ENCODE data around the gene RHOG.
A peak's percentile ranks its signal among the peaks of the same experiment; 100 is the strongest.

Gene RHOG

DNA sequence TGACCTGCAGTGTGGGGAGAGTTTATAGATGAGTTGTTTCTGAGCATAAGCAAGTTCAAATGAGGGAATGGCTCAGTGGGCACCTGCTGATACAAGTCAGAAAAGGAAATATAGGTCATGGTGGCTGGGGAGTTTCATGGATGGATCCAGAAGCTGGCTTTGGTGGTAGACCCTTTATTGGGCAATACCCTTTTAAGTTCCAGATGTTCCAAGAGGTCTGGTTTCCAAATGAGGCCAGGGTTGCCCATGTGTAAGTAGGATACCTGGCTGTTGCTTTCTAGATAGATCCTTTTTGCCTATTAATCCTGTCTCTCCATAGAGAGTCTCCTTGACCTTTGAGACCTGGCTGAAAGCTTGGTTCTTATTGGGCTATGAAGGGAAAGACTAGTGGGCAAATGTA is 16.9 kb upstream of the RHOG start:
- no peak for DNase-seq

DNA sequence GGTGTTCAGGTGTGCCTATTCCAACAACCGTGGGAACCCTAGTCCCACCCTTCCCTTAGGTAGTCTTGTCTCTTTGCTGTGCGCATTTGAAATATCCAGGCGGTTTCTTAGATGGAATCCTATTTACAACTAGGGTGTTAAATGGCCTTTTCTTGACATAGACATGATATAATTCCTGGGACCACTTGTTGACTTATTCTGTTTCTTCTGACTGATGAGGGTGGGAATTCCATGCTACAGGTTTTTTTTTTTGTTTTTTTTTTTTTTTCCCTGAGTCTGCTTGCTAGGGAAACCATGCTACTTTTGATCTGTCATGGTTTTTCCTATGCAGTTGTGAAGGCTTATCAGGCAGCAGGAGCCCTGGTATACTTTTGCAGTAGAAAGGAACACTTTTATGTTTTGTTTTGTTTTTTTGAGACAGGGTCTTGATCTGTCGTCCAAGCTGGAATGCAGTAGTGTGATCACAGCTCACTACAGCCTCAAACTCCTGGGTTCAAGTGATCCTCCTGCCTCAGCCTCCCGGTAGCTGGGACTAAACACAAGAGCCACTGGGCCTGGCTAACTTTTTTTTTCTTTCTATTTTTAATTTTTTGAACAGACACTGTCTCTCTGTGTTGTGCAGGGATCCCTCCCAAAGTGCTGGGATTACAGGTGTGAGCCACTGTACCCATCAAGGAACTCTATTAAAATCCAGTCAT is 16.2 kb upstream of the RHOG start:
- no peak for DNase-seq

GRCh38 chr11:3855808-3856491 is 15.2 kb upstream of the RHOG start:
- no peak for DNase-seq

- peak; percentile 93 to 98 (median 94) for DNase-seq
These were observed 14.4 kb upstream of the RHOG start, which contains the start of gene STIM1 for GRCh38 chr11:3854977-3855807. STIM1 (plus strand) TSS chr11:3855664; CDS start chr11:3856271, 607 bp downstream.

- no peak for DNase-seq
These were observed 13.9 kb upstream of the RHOG start for GRCh38 chr11:3854660-3854976.

DNA sequence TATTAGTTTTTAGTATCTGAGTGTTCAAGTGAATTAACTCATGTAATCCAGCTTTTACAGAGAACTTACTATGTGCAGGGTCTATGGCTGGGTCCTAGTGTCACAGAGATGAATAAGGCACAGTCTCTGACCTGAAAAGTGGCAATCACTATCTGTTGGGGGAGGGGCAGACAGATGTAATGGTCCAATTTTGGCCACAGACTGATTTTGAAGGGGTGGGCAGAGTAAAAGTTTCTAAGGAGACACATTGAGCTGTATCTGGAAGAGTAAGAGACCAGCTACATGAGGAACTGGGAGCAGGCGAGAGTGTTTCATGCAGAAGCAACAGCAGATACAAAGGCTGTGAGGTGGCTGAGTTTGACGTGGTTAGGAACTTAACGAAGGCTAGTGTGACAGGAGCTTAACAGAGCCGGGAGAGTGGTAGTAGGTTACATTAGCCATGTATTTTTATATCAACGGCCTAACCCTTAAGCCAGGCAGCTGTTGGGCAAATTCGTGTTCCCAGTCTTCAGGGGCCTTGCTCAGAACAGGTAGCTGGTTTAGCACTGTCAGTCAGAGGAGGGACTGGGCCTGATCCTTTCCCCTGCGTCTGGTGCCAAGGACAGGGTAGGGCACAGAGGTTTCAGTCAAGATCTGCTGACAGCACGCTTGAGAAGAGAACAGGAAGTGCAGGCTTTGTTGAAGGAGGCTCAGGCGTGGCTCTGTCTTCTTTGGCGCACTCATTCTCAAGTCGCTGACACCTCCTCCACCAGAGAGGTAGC is 13.3 kb upstream of the RHOG start:
- peak in 2 of 4 experiments; percentile 40 to 48 for DNase-seq

DNA sequence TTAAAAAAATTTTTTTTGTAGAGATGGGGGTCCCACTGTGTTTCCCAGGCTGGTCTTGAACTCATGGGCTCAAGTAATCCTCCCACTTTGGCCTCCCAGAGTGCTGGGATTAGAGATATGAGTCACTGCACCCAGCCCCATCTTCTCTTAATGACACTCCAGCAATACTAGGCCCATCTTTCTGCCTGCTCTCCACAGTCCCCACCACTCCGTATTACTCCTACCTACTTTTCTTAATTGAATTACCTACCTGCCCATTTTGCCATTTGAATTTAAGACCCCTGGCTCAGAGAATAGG is 12.7 kb upstream of the RHOG start:
- no peak for DNase-seq

DNA sequence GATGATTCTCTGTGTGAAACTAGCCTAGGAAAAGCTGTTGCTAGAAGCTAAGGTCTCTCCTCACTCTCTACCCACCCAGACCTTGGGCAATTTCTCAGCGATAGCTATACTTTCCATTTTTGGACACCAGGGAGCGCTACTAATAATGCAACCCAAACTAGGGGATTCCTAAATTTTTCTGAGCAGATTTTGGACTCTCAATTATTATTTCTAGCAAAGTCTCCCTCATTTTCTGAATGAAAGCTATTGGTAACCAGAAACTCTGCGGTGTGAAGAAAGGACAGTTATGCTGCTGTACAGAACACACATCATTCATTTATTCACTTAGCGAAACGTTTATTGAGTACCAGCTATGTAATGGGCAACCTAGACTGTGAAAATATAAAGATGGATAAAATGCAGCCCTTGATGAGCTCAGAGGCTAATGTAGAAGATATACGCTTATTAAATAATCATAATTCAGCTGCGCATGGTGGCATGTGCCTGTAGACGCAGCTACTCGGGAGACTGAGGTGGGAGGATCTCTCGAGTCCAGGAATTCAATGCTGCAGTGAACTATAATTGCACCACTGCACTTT is 8.6 kb upstream of the RHOG start:
- no peak for DNase-seq

DNA sequence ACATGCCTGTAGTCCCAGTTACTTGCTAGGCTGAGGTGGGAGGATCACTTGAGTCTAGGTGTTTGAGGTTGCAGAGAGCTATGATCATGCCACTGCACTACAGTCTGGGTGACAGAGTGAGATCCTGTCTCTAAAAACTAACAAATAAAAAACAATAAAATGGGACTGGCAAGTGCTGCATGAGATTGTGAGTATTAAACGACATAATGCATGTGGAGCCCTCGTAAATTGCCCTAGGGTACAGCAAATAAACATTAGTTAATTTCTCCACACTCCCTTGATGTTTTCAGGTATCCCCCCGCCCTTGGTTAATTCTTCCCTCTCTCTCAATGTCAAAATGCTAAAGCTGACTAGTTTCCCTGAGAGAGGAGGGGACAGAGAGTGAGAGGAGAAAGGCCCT is 4.9 kb upstream of the RHOG start:
- no peak for DNase-seq

DNA sequence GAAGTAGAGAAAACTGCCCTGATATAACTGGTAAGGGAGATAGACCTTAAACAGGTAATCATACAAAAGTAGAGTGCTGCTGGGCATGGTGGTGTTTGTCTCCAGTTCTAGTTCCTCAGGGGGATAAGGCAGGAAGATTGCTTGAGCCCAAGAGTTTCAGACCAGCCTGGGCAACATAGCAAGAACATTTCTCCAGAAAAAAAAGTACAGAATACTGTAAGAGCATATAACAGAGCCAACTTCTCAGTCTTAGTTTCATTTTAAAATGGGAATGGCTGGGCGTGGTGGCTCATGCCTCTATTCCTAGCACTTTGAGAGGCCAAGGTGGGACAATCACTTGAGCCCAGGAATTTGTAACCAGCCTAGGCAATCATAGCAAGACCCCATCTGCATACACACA is 4.5 kb upstream of the RHOG start:
- no peak for DNase-seq

DNA sequence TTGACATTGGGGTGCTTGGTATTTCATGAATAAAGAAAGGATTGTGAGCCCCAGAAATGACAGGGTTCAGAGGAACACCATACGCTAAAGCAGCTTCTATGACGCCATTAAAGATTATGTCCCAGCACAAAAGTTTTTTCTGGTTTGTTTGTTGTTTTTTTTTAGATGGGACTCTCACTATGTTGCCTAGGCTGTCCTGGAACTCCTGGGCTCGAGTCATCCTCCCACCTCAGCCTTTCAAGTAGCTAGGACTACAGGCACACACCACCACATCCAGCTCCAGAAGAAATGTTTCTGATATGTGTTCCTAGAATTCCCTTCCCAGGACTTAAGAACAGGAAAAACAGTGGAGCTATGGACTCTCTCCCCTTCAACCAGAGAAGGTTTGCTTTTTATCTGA is 2.6 kb upstream of the RHOG start:
- no peak for DNase-seq

- DNase-seq, result peak in 3 of 4 experiments; percentile 82 to 90 (median 86)
These were observed 929 bp upstream of the RHOG start for GRCh38 chr11:3841426-3842350.

GRCh38 chr11:3840004-3840869 is 522 bp downstream of the RHOG start:
- no peak for DNase-seq

DNA sequence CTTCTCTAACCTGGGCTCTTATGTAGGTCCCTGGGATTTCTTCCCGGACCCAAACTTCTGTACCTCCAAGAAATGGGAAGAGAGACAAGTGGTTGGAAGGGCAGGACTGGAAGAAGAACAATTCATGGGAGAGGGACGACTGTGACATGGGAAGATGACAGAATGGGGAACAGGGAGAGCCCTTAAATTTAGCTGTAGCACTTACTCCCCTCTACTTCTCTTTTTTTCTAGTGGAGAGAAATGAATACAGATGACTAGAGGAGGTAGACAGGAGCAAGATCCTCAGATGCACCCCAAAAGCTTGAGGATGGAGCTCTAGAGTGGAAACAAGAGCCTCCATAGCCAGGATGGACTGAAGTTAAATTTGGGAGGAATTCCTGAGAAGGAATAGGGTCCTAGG is 2.3 kb downstream of the RHOG start:
- DNase-seq, result no peak

DNA sequence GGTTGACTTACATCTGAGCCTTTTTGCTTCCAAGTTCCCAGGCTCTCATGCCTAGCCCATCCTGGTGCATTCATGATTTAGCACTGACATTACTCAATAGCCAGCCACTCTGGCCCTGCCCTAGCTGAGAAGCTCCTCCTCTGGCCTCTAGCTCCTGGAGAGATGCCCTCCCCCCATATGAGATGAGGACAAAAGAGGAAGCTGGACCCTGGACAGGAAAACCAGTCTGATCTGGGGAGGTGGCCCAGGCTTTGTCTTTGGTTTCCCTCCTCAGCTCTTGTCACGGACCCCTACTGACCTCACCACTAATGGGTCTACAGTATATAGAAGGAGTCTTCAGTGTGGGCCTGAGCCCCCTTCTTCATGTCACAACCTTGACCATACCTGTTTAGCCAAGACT is 3.0 kb downstream of the RHOG start:
- no peak for DNase-seq

GRCh38 chr11:3836903-3837302 is 3.9 kb downstream of the RHOG start:
- peak in 2 of 4 experiments; percentile 28 to 35 for DNase-seq

DNA sequence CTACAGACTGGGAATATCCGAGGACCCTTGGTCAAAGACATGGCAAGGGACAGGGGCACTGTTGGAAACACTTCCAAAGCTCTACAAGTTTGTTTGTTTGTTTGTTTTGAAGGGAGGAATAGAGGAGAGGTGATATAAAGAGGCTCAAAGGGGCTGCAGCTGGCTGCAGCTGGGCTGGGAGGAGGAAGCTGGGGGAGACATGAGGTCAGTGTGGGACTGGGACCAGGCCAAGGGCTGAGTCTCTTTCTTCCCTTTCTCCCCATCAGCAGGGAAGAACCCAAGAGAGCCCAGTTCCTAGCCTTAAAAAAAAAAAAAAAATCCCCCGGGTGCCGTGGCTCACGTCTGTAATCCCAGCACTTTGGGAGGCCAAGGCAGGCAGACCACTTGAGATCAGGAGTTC is 5.0 kb downstream of the RHOG start:
- DNase-seq, result no peak

DNA sequence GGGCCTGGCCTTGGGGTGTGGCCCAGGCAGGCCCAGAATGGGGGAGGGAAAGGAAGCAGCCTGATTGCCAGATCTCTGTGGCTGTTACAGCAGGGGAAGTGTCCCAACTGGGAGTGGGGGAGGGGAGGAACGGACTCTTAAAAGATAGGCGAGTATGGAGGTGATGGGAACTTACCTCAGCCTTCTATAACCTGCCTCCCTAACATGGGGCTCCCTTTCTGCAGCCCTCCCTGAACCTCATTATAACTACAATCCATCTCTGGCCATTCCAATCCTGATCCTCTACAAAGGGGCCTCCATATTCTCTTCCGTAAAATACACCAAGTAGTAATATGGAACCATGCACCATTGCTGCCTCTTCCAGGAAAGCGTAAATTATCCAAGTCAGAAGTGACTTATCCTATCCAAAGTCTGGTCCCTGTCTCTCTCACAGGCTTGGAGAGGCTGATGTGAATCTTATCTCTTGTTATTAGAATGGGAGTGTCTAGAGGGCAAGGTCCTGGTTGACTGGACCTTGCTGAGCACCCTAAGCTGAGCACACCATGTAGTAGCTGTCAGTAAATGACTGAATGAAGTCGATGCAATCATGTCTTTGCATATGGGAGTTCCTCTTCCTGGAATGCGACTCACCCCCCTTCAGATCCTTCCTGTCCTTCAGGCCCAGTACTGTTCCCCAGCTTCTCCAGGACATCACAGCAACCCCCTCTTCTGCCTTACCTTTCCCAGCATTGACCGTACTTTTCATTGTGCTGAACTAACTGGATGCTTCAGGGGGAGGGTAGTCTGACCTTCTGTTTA is 5.9 kb downstream of the RHOG start:
- DNase-seq, result no peak

GRCh38 chr11:3834349-3834663 is 6.5 kb downstream of the RHOG start:
- no peak for DNase-seq

DNA sequence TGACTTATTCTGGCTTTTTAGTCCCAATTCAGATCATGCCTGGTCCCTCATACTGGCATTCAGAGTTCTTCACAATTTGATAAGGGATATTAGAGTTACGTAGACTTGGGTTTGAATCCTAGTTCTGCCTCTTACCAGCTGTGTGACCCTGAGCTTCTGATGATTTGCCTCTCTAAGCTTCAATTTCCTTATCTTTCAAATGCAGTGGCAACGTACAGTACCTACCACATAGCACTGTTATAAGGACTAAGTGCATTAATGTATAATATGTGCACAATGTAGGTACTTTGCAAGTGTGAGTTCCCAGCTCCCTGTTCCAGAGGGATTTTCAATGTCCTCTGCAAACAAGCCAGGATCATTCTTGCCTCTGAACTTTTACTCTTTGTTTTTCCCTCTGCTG is 7.3 kb downstream of the RHOG start:
- DNase-seq, result no peak

Measured in activated CD4-positive, CD25-positive, alpha-beta regulatory T cell (primary cell).